Smooth muscle cell (in vitro differentiated cells): Measurements from ENCODE around the gene CCDC150. TPM values are rescaled to one million over a fixed set of nuclear protein-coding genes. Genes with fewer than 3 reads are reported as not detected.

Source experiments
- DNase-seq: peaks from one replicate; lab custom pipeline; 2025; ENCODE audit not compliant: unreplicated experiment; lab: John Stamatoyannopoulos, UW
- H2AFZ ChIP-seq: fragments of 200-600 bp; sonication (generic); 2 replicates; pipeline ENCODE4 v1.6.0; 2016; ENCODE audit warnings: antibody characterized with exemption, low read depth, mild to moderate bottlenecking
- H3F3A ChIP-seq: fragments of 200-600 bp; sonication (generic); 2 replicates; pipeline ENCODE4 v1.6.0; 2017; ENCODE audit warnings: antibody characterized with exemption, low read depth
- H3K27ac ChIP-seq: fragments of 200-600 bp; sonication (generic); 2 replicates; pipeline ENCODE4 v1.5.1; 2016; ENCODE audit warnings: low read depth, mild to moderate bottlenecking
- H3K27me3 ChIP-seq: fragments of 200-600 bp; sonication (generic); 2 replicates; pipeline ENCODE4 v1.6.1; 2016; ENCODE audit warnings: low read depth, mild to moderate bottlenecking
- H3K36me3 ChIP-seq: fragments of 200-600 bp; sonication (generic); 2 replicates; pipeline ENCODE4 v1.5.1; 2016; ENCODE audit warnings: low read depth
- H3K4me1 ChIP-seq: fragments of 200-600 bp; sonication (generic); 2 replicates; pipeline ENCODE4 v1.5.1; 2016; ENCODE audit warnings: low read depth
- H3K4me2 ChIP-seq: fragments of 200-600 bp; sonication (generic); 2 replicates; pipeline ENCODE4 v1.6.0; 2016; ENCODE audit warnings: mild to moderate bottlenecking
- H3K4me3 ChIP-seq: fragments of 200-600 bp; sonication (generic); 2 replicates; pipeline ENCODE4 v1.5.1; 2016; ENCODE audit warnings: mild to moderate bottlenecking
- H3K79me2 ChIP-seq: fragments of 200-600 bp; sonication (generic); 2 replicates; pipeline ENCODE4 v1.6.0; 2016; ENCODE audit warnings: low read depth, mild to moderate bottlenecking
- H3K9ac ChIP-seq: fragments of 200-600 bp; sonication (generic); 2 replicates; pipeline ENCODE4 v1.6.0; 2016; ENCODE audit warnings: low read depth
- H3K9me3 ChIP-seq: fragments of 200-600 bp; sonication (generic); replicated peaks from 2 replicates; pipeline ENCODE4 v1.5.1; 2016; ENCODE audit warnings: low read depth
- H4K20me1 ChIP-seq: fragments of 200-600 bp; sonication (generic); 2 replicates; pipeline ENCODE4 v1.6.0; 2016; ENCODE audit warnings: low read depth
- WGBS: methylation state at CpG from one replicate; pipeline ENCODE4 v1.1.7; 2016; ENCODE audit warnings: low lambda C conversion rate; 5-methylcytosine and 5-hydroxymethylcytosine counted together
- polyA plus RNA-seq: library from polyadenylated mRNA; unstranded; fragments of >200 nt; fragmentation: Nextera tagmentation; extraction: Ambion mirVana; gene quantifications from 2 replicates; pipeline ENCODE4 v1.2.1, GENCODE V29; 2016
- total RNA-seq: library from RNA; depleted of rRNA; stranded (reverse); fragments of >200 nt; gene quantifications from 2 replicates; pipeline ENCODE4 v1.2.3, GENCODE V29; 2014
- TF ChIP-seq, protein P1 (sequence below): fragments of 200-600 bp; sonication (generic); IDR thresholded peaks from 2 replicates; pipeline ENCODE4 v1.5.1; 2017; ENCODE audit warnings: borderline replicate concordance, mild to moderate bottlenecking, antibody characterized with exemption; ENCODE audit not compliant: insufficient read depth, poor library complexity, severe bottlenecking

The CCDC150 gene
- total and polyA plus RNA-seq, 2 experiments from 2014 or later = 2.0 to 2.5 TPM

DNA sequence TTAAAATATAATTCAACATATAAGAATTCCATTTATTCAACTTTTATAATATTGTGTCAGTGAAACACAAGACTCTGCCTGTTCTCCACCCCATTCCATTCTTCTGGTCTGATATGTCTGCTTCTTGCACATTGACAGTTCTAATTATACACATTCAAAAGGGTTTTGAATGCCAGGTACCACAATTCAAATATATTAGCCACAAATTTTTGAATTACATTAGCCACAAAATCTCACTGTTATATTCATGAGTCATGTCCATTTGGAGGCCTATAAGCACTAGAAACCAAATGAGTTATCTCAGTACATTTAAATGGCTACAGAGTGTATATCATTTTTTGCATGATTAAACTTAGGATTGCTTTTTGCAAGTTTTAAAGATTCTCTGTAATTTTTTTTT, 72.1 kb downstream of the CCDC150 start:
- Histone ChIP-seq H3K27ac (no peak overlapping the region), H3K9me3 (no peaks in the 10 kb centered on the region), H3K4me1 (no peaks in the 10 kb centered on the region), H3K79me2 (no peaks in the 10 kb centered on the region), H3K27me3 (no peaks in the 10 kb centered on the region), H2AFZ (no peak overlapping the region), H3F3A (no peaks in the 10 kb centered on the region), H3K4me2 (no peak overlapping the region), H3K4me3 (no peak overlapping the region), H4K20me1 (no peaks in the 10 kb centered on the region), H3K9ac (no peak overlapping the region), H3K36me3 (no peaks in the 10 kb centered on the region)
- DNase-seq = no peak
- TF ChIP-seq, protein P1, sequence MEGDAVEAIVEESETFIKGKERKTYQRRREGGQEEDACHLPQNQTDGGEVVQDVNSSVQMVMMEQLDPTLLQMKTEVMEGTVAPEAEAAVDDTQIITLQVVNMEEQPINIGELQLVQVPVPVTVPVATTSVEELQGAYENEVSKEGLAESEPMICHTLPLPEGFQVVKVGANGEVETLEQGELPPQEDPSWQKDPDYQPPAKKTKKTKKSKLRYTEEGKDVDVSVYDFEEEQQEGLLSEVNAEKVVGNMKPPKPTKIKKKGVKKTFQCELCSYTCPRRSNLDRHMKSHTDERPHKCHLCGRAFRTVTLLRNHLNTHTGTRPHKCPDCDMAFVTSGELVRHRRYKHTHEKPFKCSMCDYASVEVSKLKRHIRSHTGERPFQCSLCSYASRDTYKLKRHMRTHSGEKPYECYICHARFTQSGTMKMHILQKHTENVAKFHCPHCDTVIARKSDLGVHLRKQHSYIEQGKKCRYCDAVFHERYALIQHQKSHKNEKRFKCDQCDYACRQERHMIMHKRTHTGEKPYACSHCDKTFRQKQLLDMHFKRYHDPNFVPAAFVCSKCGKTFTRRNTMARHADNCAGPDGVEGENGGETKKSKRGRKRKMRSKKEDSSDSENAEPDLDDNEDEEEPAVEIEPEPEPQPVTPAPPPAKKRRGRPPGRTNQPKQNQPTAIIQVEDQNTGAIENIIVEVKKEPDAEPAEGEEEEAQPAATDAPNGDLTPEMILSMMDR = no peak

GRCh38 chr2:196712867-196713266, 73.4 kb downstream of the CCDC150 start:
- Histone ChIP-seq H3K4me3 (no peak overlapping the region), H3K4me1 (no peaks in the 10 kb centered on the region)

GRCh38 chr2:196718419-196719109, 79.0 kb downstream of the CCDC150 start:
- WGBS = 73% methylated on average over 6 of the region's 6 CpGs
- Histone ChIP-seq H2AFZ (no peak overlapping the region), H3K27ac (no peak overlapping the region)

More at GRCh38 chr2:196712867-196713266, 73.4 kb downstream of the CCDC150 start:
- Histone ChIP-seq H3F3A (no peaks in the 10 kb centered on the region), H3K4me2 (no peak overlapping the region), H2AFZ (no peak overlapping the region), H4K20me1 (no peaks in the 10 kb centered on the region), H3K9ac (no peak overlapping the region), H3K27ac (no peak overlapping the region), H3K27me3 (no peaks in the 10 kb centered on the region), H3K36me3 (no peaks in the 10 kb centered on the region), H3K9me3 (no peaks in the 10 kb centered on the region), H3K79me2 (no peaks in the 10 kb centered on the region)
- 100% methylated on average over 2 of the region's 2 CpGs for WGBS
- DNase-seq = no peak
- TF ChIP-seq, protein P1 = no peak

More at GRCh38 chr2:196718419-196719109, 79.0 kb downstream of the CCDC150 start:
- no peak for DNase-seq
- Histone ChIP-seq H3K4me3 (no peak overlapping the region), H3K4me1 (no peaks in the 10 kb centered on the region), H3K27me3 (no peaks in the 10 kb centered on the region), H3K9me3 (no peaks in the 10 kb centered on the region), H3K9ac (no peak overlapping the region), H3K4me2 (no peak overlapping the region), H3K36me3 (no peaks in the 10 kb centered on the region), H3K79me2 (no peaks in the 10 kb centered on the region), H4K20me1 (no peaks in the 10 kb centered on the region), H3F3A (no peaks in the 10 kb centered on the region)
- TF ChIP-seq, protein P1 = no peak
